K562 (cell line): Measurements from ENCODE around the gene EFEMP2. TPM values are rescaled to one million over a fixed set of nuclear protein-coding genes. Genes with fewer than 3 reads are reported as not detected.
A peak's percentile ranks its signal among the peaks of the same experiment; 100 is the strongest.

Experiments
- ARNT ChIP-seq, 2 experiments: fragments of 450-650 bp; IDR thresholded peaks; 2 replicates each; pipeline ENCODE4 v1.6.1; 2016; ENCODE audit warnings: mild to moderate bottlenecking in 1 of 2
- CBX5 ChIP-seq: IDR thresholded peaks from 2 replicates; pipeline ENCODE4 v1.6.1; 2014; ENCODE audit warnings: low read depth, borderline replicate concordance
- CBX8 ChIP-seq: fragments of 200-600 bp; sonication (generic); IDR thresholded peaks from 2 replicates; pipeline ENCODE4 v1.6.1; 2012; ENCODE audit warnings: borderline replicate concordance, mixed run types, low read depth, mild to moderate bottlenecking, moderate library complexity, mixed read lengths, low read length, control low read depth, inconsistent platforms; ENCODE audit not compliant: poor library complexity, severe bottlenecking; ENCODE audit errors: extremely low read depth
- CHD2 ChIP-seq: IDR thresholded peaks from 2 replicates; pipeline ENCODE4 v1.6.1; 2011; ENCODE audit warnings: low read depth, low read length
- HDAC3 ChIP-seq: fragments of 450-650 bp; IDR thresholded peaks from 2 replicates; pipeline ENCODE4 v1.6.1; 2018; ENCODE audit warnings: borderline replicate concordance, mild to moderate bottlenecking, moderate library complexity; ENCODE audit not compliant: partially characterized antibody
- JUNB ChIP-seq: fragments of 450-650 bp; formaldehyde crosslinking; conservative IDR thresholded peaks from 2 replicates; pipeline ENCODE4 v1.4.0; 2020; ENCODE audit warnings: mild to moderate bottlenecking
- KDM4B ChIP-seq, 2 experiments: fragments of 450-650 bp in 1 of 2; sonication (generic) in 1 of 2; IDR thresholded peaks; 2 replicates each; pipeline ENCODE4 v1.6.1; 2016 to 2017; ENCODE audit warnings: borderline replicate concordance in 2 of 2, antibody characterized with exemption in 1 of 2, low read depth in 1 of 2, mild to moderate bottlenecking in 1 of 2
- MED1 ChIP-seq: sonication (generic); formaldehyde crosslinking; IDR thresholded peaks from 2 replicates; pipeline ENCODE4 v1.8.1; 2023; ENCODE audit warnings: missing genetic modification reagents, borderline replicate concordance
- RBM22 ChIP-seq: fragments of 200-400 bp; formaldehyde crosslinking; IDR thresholded peaks from 2 replicates; pipeline ENCODE4 v1.6.1; 2018; ENCODE audit warnings: low read length, low read depth; ENCODE audit not compliant: poor library complexity, severe bottlenecking
- SIN3B ChIP-seq: fragments of 450-650 bp; IDR thresholded peaks from 2 replicates; pipeline ENCODE4 v1.6.1; 2017; ENCODE audit warnings: low read depth, mild to moderate bottlenecking, moderate library complexity
- SMC3 ChIP-seq: conservative IDR thresholded peaks from 2 replicates; pipeline ENCODE4 v1.6.1; 2011; ENCODE audit warnings: low read depth, low read length, improper control_type of control experiment; ENCODE audit not compliant: insufficient read depth
- ZBTB17 ChIP-seq: fragments of 450-650 bp; formaldehyde crosslinking; IDR thresholded peaks from 2 replicates; pipeline ENCODE4 v1.4.0; 2020; ENCODE audit warnings: mild to moderate bottlenecking
- ZNF124 ChIP-seq: sonication (generic); formaldehyde crosslinking; IDR thresholded peaks from 2 replicates; pipeline ENCODE4 v1.8.1; 2022; ENCODE audit warnings: missing genetic modification reagents
- ZNF184 ChIP-seq: sonication (generic); formaldehyde crosslinking; IDR thresholded peaks from 2 replicates; pipeline ENCODE4 v1.5.0; 2020; ENCODE audit warnings: missing genetic modification reagents
- ZNF253 ChIP-seq: fragments of 250-450 bp; sonication (Bioruptor Pico); conservative IDR thresholded peaks from 2 replicates; pipeline ENCODE4 v1.6.1; 2021; ENCODE audit warnings: mild to moderate bottlenecking
- polyA plus RNA-seq, 8 experiments: library from polyadenylated mRNA; depleted of rRNA in 4 of 8; stranded (reverse) in 5 of 8; unstranded in 3 of 8; fragments of >200 nt; fragmentation: Nextera tagmentation in 2 of 8; fragmentation: Illumina TruSeq in 1 of 8; extraction: Ambion mirVana in 2 of 8; extraction: Trizol in 1 of 8; gene quantifications; 2 replicates each; pipeline versions ENCODE4 v1.2.1 to v1.2.3, GENCODE V29; 2011 to 2014; ENCODE audit warnings: inconsistent platforms in 1 of 8, missing spikeins in 1 of 8
- total RNA-seq, 7 experiments: library from RNA; depleted of rRNA in 6 of 7; stranded (reverse); fragments of >200 nt in 6 of 7; fragmentation: Illumina TruSeq in 2 of 7; extraction: Trizol in 2 of 7; gene quantifications; 2 replicates each; pipeline versions ENCODE4 v1.2.1 to v1.2.3, GENCODE V29; 2011 to 2021; ENCODE audit warnings: low replicate concordance in 1 of 7
- TF ChIP-seq, protein P1 (sequence below), 2 experiments: fragments of 450-650 bp in 1 of 2; sonication (generic) in 1 of 2; formaldehyde crosslinking; conservative IDR thresholded peaks; 2 replicates each; pipeline versions ENCODE4 v1.4.0 to v1.8.1; 2020 to 2022; ENCODE audit warnings: mild to moderate bottlenecking in 1 of 2, missing genetic modification reagents in 1 of 2
- TF ChIP-seq, protein P2 (sequence below): fragments of 250-450 bp; sonication (Bioruptor Pico); IDR thresholded peaks from 2 replicates; pipeline ENCODE4 v1.9.0; 2021; ENCODE audit warnings: mild to moderate bottlenecking
- TF ChIP-seq, protein P3 (sequence below): IDR thresholded peaks from 3 replicates; pipeline ENCODE4 v1.6.1; 2011; ENCODE audit warnings: borderline replicate concordance, mild to moderate bottlenecking, moderate library complexity; ENCODE audit not compliant: insufficient read length; ENCODE audit errors: extremely low read depth
- TF ChIP-seq, protein P4 (sequence below): fragments of 450-650 bp; conservative IDR thresholded peaks from 2 replicates; pipeline ENCODE4 v1.6.1; 2016; ENCODE audit warnings: missing genetic modification characterization, low read depth, mild to moderate bottlenecking, control low read depth, missing compliant biosample characterization

EFEMP2 gene
- total and polyA plus RNA-seq, 9 of the 15 experiments (the other 6 are each of a cell fraction or from before 2014, with no cell fraction given), result 0.07 to 2.9 (median 0.69) TPM; not detected in 1

DNA sequence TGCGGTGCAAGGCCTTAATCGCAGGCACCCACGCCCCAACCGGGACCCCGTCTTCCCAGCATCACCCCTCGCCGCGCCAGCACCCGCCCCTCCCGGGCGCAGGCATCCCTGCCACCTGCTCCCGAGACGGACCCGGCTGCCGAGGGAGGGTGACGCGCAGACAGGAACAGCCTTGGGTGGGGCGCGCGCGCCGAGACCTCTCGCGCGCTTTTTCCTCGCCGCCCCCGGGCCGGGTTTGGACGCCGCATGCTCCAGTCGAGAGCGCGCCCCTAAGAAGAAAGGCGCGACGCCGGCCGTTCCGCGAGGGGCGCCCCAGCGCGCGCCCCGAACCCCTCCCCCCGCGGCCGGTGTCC lies 15.1 kb downstream of the EFEMP2 start (continued):
- TF ChIP-seq, protein P1, sequence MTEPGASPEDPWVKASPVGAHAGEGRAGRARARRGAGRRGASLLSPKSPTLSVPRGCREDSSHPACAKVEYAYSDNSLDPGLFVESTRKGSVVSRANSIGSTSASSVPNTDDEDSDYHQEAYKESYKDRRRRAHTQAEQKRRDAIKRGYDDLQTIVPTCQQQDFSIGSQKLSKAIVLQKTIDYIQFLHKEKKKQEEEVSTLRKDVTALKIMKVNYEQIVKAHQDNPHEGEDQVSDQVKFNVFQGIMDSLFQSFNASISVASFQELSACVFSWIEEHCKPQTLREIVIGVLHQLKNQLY (CRISPR knock-in tag; conservative IDR thresholded peaks at IDR 0.05), result no peak
- TF ChIP-seq SMC3 (no peak; the same call in 1 of the 2 replicates), SIN3B (no peak), MED1 (CRISPR knock-in tag) (no peak; the same call in 1 of the 2 replicates), JUNB (CRISPR knock-in tag) (no peak), CBX8 (no peak), ZNF184 (no peak), ZBTB17 (CRISPR knock-in tag) (0 out of 2 replicates have a peak, but pooled peaks have one; percentile 8), ZNF124 (CRISPR knock-in tag) (no peak), ZNF253 (CRISPR knock-in tag) (no peak), ARNT (IDR thresholded peaks at IDR 0.05) (no peak), RBM22 (peak; percentile 98), KDM4B (IDR thresholded peaks at IDR 0.05; ENCODE audit: borderline replicate concordance in 2 of 2, low read depth in 1 of 2) (0 out of 4 replicates have a peak, but pooled peaks of 1 of the 2 experiments have one; percentile 4), HDAC3 (no peak), CHD2 (no peak), CBX5 (no peak)
- TF ChIP-seq, protein P2, sequence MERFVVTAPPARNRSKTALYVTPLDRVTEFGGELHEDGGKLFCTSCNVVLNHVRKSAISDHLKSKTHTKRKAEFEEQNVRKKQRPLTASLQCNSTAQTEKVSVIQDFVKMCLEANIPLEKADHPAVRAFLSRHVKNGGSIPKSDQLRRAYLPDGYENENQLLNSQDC (CRISPR knock-in tag), result no peak
- TF ChIP-seq, protein P3, sequence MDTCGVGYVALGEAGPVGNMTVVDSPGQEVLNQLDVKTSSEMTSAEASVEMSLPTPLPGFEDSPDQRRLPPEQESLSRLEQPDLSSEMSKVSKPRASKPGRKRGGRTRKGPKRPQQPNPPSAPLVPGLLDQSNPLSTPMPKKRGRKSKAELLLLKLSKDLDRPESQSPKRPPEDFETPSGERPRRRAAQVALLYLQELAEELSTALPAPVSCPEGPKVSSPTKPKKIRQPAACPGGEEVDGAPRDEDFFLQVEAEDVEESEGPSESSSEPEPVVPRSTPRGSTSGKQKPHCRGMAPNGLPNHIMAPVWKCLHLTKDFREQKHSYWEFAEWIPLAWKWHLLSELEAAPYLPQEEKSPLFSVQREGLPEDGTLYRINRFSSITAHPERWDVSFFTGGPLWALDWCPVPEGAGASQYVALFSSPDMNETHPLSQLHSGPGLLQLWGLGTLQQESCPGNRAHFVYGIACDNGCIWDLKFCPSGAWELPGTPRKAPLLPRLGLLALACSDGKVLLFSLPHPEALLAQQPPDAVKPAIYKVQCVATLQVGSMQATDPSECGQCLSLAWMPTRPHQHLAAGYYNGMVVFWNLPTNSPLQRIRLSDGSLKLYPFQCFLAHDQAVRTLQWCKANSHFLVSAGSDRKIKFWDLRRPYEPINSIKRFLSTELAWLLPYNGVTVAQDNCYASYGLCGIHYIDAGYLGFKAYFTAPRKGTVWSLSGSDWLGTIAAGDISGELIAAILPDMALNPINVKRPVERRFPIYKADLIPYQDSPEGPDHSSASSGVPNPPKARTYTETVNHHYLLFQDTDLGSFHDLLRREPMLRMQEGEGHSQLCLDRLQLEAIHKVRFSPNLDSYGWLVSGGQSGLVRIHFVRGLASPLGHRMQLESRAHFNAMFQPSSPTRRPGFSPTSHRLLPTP, result no peak
- TF ChIP-seq, protein P4, sequence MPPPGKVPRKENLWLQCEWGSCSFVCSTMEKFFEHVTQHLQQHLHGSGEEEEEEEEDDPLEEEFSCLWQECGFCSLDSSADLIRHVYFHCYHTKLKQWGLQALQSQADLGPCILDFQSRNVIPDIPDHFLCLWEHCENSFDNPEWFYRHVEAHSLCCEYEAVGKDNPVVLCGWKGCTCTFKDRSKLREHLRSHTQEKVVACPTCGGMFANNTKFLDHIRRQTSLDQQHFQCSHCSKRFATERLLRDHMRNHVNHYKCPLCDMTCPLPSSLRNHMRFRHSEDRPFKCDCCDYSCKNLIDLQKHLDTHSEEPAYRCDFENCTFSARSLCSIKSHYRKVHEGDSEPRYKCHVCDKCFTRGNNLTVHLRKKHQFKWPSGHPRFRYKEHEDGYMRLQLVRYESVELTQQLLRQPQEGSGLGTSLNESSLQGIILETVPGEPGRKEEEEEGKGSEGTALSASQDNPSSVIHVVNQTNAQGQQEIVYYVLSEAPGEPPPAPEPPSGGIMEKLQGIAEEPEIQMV (tag), result no peak
